Stimulated activated effector memory CD8-positive, alpha-beta T cell treated with anti-CD3 and anti-CD28 coated beads, Interleukin-12 subunit alpha, Interleukin-12 subunit beta, amount 100 ng/mL, for 72 hours (primary cell): ENCODE results near the gene CCDC80.
"Not testable (repeated sequence)": the region's sequence is repeated elsewhere in the genome, so short reads cannot be mapped to it uniquely, and the experiment has no call there.

ENCODE experiments used
- ATAC-seq: fragments of 150-1000 bp; cut with Tn5 transposase; 2 replicates; pipeline ENCODE4 v1.10.0; 2021
- DNase-seq, 2 donors: peaks; one replicate each; pipeline ENCODE4 v3.0.0; 2021 to 2022; ENCODE audit warnings: low spot score in 2 of 2
- H3K27ac Mint-ChIP-seq: one replicate; pipeline ENCODE4 v1.8.0; 2022; ENCODE audit warnings: mild to moderate bottlenecking, mixed read lengths
- H3K36me3 Mint-ChIP-seq: one replicate; pipeline ENCODE4 v1.8.0; 2022; ENCODE audit warnings: mild to moderate bottlenecking, mixed read lengths
- H3K4me1 Mint-ChIP-seq: one replicate; pipeline ENCODE4 v1.8.0; 2022; ENCODE audit warnings: mixed read lengths
- H3K4me3 Mint-ChIP-seq: one replicate; pipeline ENCODE4 v1.8.0; 2022; ENCODE audit warnings: mild to moderate bottlenecking, mixed read lengths
- H3K9me3 Mint-ChIP-seq: one replicate; pipeline ENCODE4 v1.8.0; 2022; ENCODE audit warnings: mixed read lengths

CCDC80 gene

GRCh38 chr3:112598731-112599130, 42.2 kb downstream of the CCDC80 start:
- no peaks in the 10 kb centered on the region for H3K9me3 Mint-ChIP-seq
- no peak for ATAC-seq
- DNase-seq: no peak
- peaks cover 9% of the 10 kb centered on the region for H3K4me1 Mint-ChIP-seq
- no peak overlapping the region for H3K4me3 Mint-ChIP-seq
- H3K27ac Mint-ChIP-seq: no peak overlapping the region
- no peaks in the 10 kb centered on the region for H3K36me3 Mint-ChIP-seq

DNA sequence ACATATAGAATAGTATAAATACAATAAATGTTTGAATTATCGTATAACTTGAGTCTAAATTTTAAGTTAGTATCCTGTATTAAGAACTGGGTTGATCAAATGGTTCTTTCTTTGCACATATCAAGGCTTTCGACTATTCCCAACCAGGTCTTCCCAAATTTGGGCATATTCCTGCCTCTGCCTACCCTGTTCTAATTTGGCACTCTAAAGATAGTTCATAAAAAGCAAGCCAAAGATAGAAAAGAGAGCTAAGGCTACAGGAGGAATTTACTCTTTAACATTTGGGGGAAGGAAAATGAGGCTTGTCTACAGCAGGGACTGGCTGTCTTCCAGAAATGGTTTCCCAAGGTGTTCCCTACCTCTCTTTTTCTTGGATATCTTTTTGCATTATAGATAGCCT, 43.0 kb downstream of the CCDC80 start:
- Mint-ChIP-seq H3K36me3 (no peaks in the 10 kb centered on the region), H3K4me3 (no peak overlapping the region), H3K27ac (no peak overlapping the region), H3K4me1 (peaks cover 9% of the 10 kb centered on the region), H3K9me3 (peaks cover 1% of the 10 kb centered on the region)
- ATAC-seq (no peak), DNase-seq (no peak)

GRCh38 chr3:112594856-112595255, 46.1 kb downstream of the CCDC80 start:
- H3K27ac Mint-ChIP-seq: no peak overlapping the region
- peaks cover 3% of the 10 kb centered on the region for H3K9me3 Mint-ChIP-seq
- DNase-seq (no peak), ATAC-seq (no peak)
- no peak overlapping the region for H3K4me3 Mint-ChIP-seq
- no peaks in the 10 kb centered on the region for H3K36me3 Mint-ChIP-seq
- H3K4me1 Mint-ChIP-seq: no peaks in the 10 kb centered on the region

- Mint-ChIP-seq H3K4me1 (no peaks in the 10 kb centered on the region), H3K27ac (no peak overlapping the region), H3K4me3 (no peak overlapping the region), H3K9me3 (peaks cover 3% of the 10 kb centered on the region), H3K36me3 (no peaks in the 10 kb centered on the region)
- ATAC-seq (no peak), DNase-seq (no peak)
Measured at GRCh38 chr3:112593258-112593657, 47.7 kb downstream of the CCDC80 start.

- Mint-ChIP-seq H3K4me3 (no peak overlapping the region), H3K4me1 (no peaks in the 10 kb centered on the region), H3K9me3 (no peaks in the 10 kb centered on the region), H3K27ac (no peak overlapping the region), H3K36me3 (peaks cover 34% of the 10 kb centered on the region)
- no peak for ATAC-seq
- DNase-seq: no peak
Measured at GRCh38 chr3:112587336-112587735, 53.6 kb downstream of the CCDC80 start.

- DNase-seq (no peak), ATAC-seq (no peak)
- Mint-ChIP-seq H3K4me1 (no peaks in the 10 kb centered on the region), H3K9me3 (no peaks in the 10 kb centered on the region), H3K4me3 (no peak overlapping the region), H3K27ac (no peak overlapping the region), H3K36me3 (peaks cover 41% of the 10 kb centered on the region)
Measured at GRCh38 chr3:112585782-112586181, 55.2 kb downstream of the CCDC80 start.

GRCh38 chr3:112583105-112583504, 57.8 kb downstream of the CCDC80 start:
- DNase-seq (no peak), ATAC-seq (no peak)
- no peak overlapping the region for H3K4me3 Mint-ChIP-seq
- no peaks in the 10 kb centered on the region for H3K9me3 Mint-ChIP-seq
- no peaks in the 10 kb centered on the region for H3K4me1 Mint-ChIP-seq
- H3K27ac Mint-ChIP-seq: no peak overlapping the region
- H3K36me3 Mint-ChIP-seq: peaks cover 47% of the 10 kb centered on the region

- ATAC-seq: peak; percentile 58
- no peak overlapping the region for H3K27ac Mint-ChIP-seq
- no peaks in the 10 kb centered on the region for H3K9me3 Mint-ChIP-seq
- no peak overlapping the region for H3K4me3 Mint-ChIP-seq
- DNase-seq: no peak
- H3K4me1 Mint-ChIP-seq: no peaks in the 10 kb centered on the region
- H3K36me3 Mint-ChIP-seq: peaks cover 47% of the 10 kb centered on the region
Measured at GRCh38 chr3:112582244-112582874, 58.6 kb downstream of the CCDC80 start.

- Mint-ChIP-seq H3K27ac (peak overlapping the region; percentile 29), H3K9me3 (no peaks in the 10 kb centered on the region), H3K4me1 (no peaks in the 10 kb centered on the region), H3K4me3 (no peak overlapping the region), H3K36me3 (peaks cover 47% of the 10 kb centered on the region)
- no peak for DNase-seq
- ATAC-seq: no peak
Measured at GRCh38 chr3:112579697-112580096, 61.2 kb downstream of the CCDC80 start.

DNA sequence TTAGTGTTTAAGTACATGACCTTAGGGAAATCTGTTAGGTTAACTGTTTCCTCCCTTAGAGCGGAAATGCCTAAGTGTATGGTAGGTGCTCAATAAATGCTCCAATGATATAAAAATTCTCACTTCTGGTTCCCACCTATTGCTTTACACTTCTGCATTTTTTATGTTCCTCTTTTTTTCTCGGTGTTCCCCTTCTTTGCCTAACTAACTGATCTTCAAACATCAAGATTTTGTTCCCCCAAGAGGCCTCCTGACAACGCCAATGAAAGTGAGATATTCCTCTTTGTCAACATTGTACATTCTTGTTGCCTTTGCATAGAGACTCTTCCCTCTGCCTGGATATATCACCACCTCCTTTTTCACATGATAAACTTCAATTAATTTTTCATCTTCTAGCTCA, 61.7 kb downstream of the CCDC80 start:
- H3K9me3 Mint-ChIP-seq: no peaks in the 10 kb centered on the region
- no peak for ATAC-seq
- no peak overlapping the region for H3K4me3 Mint-ChIP-seq
- no peak overlapping the region for H3K27ac Mint-ChIP-seq
- no peak for DNase-seq
- no peaks in the 10 kb centered on the region for H3K4me1 Mint-ChIP-seq
- peaks cover 46% of the 10 kb centered on the region for H3K36me3 Mint-ChIP-seq

- Mint-ChIP-seq H3K4me3 (no peak overlapping the region), H3K4me1 (no peaks in the 10 kb centered on the region), H3K27ac (no peak overlapping the region), H3K36me3 (peaks cover 61% of the 10 kb centered on the region), H3K9me3 (no peaks in the 10 kb centered on the region)
- no peak for ATAC-seq
- DNase-seq: no peak
Measured at GRCh38 chr3:112572701-112573100, 68.2 kb downstream of the CCDC80 start.

GRCh38 chr3:112569265-112569664, 71.7 kb downstream of the CCDC80 start:
- DNase-seq: no peak
- peaks cover 6% of the 10 kb centered on the region for H3K4me1 Mint-ChIP-seq
- H3K27ac Mint-ChIP-seq: no peak overlapping the region
- no peaks in the 10 kb centered on the region for H3K9me3 Mint-ChIP-seq
- H3K4me3 Mint-ChIP-seq: no peak overlapping the region
- H3K36me3 Mint-ChIP-seq: peaks cover 45% of the 10 kb centered on the region
- no peak for ATAC-seq

- Mint-ChIP-seq H3K27ac (no peak overlapping the region), H3K36me3 (peaks cover 39% of the 10 kb centered on the region), H3K4me1 (peaks cover 6% of the 10 kb centered on the region), H3K4me3 (no peak overlapping the region), H3K9me3 (no peaks in the 10 kb centered on the region)
- ATAC-seq: no peak
- DNase-seq: no peak
Measured at GRCh38 chr3:112568642-112569041, 72.3 kb downstream of the CCDC80 start.

- Mint-ChIP-seq H3K27ac (no peak overlapping the region), H3K9me3 (no peaks in the 10 kb centered on the region), H3K4me3 (no peak overlapping the region), H3K4me1 (peaks cover 11% of the 10 kb centered on the region), H3K36me3 (peaks cover 22% of the 10 kb centered on the region)
- no peak for ATAC-seq
- no peak for DNase-seq
Measured at GRCh38 chr3:112564940-112565305, 76.0 kb downstream of the CCDC80 start.

DNA sequence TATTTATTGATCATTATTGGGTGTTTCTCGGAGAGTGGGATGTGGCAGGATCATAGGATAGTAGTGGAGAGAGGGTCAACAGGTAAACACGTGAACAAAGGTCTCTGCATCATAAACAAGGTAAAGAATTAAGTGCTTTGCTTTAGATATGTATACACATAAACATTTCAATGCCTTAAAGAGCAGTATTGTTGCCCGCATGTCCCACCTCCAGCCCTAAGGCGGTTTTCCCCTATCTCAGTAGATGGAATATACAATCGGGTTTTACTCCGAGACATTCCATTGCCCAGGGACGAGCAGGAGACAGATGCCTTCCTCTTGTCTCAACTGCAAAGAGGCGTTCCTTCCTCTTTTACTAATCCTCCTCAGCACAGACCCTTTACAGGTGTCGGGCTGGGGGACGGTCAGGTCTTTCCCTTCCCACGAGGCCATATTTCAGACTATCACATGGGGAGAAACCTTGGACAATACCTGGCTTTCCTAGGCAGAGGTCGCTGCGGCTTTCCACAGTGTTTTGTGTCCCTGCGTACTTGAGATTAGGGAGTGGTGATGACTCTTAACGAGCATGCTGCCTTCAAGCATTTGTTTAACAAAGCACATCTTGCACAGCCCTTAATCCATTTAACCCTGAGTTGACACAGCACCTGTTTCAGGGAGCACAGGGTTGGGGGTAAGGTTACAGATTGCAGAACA, 76.5 kb downstream of the CCDC80 start:
- Mint-ChIP-seq H3K4me1 (peaks cover 16% of the 10 kb centered on the region), H3K27ac (peak overlapping the region; percentile 46), H3K36me3 (peaks cover 20% of the 10 kb centered on the region)
- not testable (repeated sequence) for ATAC-seq, H3K4me3 Mint-ChIP-seq, H3K9me3 Mint-ChIP-seq, DNase-seq

DNA sequence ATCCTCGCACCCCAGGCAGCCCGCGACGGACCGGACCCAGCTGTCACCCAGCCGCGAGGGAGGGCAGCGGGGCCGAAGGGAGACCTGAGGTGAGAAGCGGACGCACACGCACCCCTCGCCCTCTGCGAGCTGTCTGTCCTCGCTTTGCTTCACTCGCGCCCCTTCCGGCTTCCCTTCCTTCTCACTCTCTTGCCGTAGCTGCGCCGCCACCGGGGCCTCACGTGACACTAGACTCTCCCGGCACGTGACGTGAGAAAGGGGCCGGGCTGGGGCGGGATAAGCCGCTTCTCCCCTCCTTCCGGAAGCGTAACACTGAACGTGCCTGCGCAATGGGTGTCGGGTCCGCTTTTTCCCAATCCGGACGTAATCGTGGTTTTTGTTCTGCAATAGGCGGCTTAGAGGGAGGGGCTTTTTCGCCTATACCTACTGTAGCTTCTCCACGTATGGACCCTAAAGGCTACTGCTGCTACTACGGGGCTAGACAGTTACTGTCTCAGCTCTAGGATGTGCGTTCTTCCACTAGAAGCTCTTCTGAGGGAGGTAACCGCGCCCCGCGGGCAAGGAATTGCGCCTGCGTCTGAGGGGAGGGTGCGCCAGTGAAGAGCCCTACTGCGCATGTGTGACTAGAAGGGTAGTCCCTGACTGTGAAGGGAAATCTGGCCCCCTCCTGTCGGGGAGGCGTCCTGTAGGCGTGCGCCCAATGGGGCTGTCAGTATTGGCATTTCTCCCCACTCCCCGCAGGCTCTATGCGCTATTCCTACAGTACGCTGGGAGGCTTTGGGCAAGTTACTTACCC, 79.0 kb downstream of the CCDC80 start, which contains the start of the genes ATG3 and SLC35A5:
Gene ATG3 (minus strand): TSS at position 229 of the 796 bp plus-strand sequence. CDS start 434 bp downstream, outside the sequence.
Gene SLC35A5 (plus strand): TSS at position 312 of the 796 bp plus-strand sequence. CDS start 1,359 bp downstream, outside the sequence.
- Mint-ChIP-seq H3K9me3 (no peaks in the 10 kb centered on the region), H3K27ac (peak within 1 kb of the TSS; percentile 95), H3K36me3 (peaks cover 34% of the 10 kb centered on the region), H3K4me1 (peaks cover 20% of the 10 kb centered on the region), H3K4me3 (peak within 1 kb of the TSS; percentile 91)
- DNase-seq: peak; percentile 91 to 99
- peak; percentile 91 for ATAC-seq
